SU-DHL-6 (cell line): ENCODE data around the gene MDM2.

Source experiments
- CTCF ChIP-seq: fragments of 200-600 bp; sonication (generic); IDR thresholded peaks from one replicate; pipeline ENCODE4 v1.5.1; 2017; ENCODE audit warnings: antibody characterized with exemption, mild to moderate bottlenecking, low read length, moderate library complexity; ENCODE audit not compliant: insufficient read depth, poor library complexity, severe bottlenecking
- EZH2phosphoT487 ChIP-seq: fragments of 200-600 bp; sonication (generic), shearing (Covaris generic); conservative IDR thresholded peaks from 2 replicates; pipeline ENCODE4 v1.6.1; 2018; ENCODE audit warnings: mild to moderate bottlenecking, antibody characterized with exemption, low read length, moderate library complexity, mixed read lengths

DNA sequence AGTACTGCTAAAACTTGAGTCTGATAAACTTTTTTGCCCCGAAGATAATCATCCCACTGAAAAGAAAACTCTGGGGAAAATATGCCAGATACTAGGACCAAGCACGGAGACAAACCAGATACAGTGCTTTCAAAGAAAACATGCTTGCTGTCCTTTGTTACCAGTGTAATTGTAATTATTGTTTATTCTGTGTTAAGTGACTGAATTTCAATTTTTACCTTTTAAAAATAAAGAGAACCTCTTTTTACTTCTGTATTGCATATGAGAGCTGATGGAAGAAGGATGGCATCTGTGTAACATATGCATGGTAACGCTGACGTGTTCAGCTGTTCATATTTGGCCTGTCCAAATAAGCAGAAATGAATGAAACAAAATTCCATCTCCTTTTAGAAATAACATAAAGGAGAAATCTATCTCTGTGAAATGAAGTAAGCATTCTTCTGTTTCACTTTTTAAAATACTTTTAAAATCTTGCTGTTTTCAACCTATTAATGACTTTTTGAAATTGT is 39.5 kb upstream of the MDM2 start:
- no peak for TF ChIP-seq CTCF
- no peak for TF ChIP-seq EZH2phosphoT487
